GM21528 (cell line): ENCODE data around the gene BORA.
"Not testable (repeated sequence)": the region's sequence is repeated elsewhere in the genome, so short reads cannot be mapped to it uniquely, and the experiment has no call there.

ENCODE experiments used
- ATAC-seq: cut with Tn5 transposase; IDR thresholded peaks from one replicate; pipeline ENCODE4 v1.9.1; 2021; ENCODE audit warnings: mild to moderate bottlenecking, moderate library complexity; ENCODE audit not compliant: unreplicated experiment, low FRiP score

BORA gene

DNA sequence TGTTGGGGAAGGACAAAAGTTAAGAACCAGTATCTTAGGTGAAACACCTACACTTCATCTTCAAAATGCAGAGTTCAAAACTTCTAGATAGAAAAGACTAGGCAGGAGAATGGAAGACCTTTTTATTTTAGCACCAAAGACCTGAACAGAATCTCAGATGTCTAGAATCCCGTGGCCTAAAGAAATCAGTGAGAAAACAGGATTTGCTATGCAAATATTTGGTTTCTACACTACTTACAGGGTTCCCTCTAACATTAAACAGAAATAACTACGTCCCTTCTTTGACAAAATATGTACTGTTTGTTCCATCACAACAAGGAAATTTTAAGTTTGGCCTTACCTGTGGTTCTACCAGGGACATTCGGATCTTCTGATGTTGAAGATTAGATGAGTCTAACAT is 32.5 kb downstream of the BORA start:
- ATAC-seq = no peak

- ATAC-seq = no peak
These were observed 35.7 kb downstream of the BORA start for GRCh38 chr13:72763411-72763810.

DNA sequence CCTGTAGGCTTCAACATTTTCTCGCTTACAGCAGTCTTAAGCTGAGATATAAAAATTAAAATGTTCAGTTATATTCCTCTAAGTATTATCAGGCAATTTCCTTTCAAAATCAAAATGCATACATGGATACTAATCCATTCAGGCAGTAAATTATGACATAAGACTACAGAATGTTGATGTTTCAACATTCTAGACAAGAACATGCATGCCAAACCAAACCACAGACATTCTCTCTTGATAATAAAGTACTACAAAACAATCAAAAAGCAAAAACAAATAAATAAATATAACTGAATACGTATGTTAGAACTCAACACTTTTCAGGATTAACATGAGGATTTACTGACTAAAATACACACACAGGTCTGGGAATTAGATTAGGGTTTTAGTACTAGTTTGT is 46.3 kb downstream of the BORA start:
- no peak for ATAC-seq

DNA sequence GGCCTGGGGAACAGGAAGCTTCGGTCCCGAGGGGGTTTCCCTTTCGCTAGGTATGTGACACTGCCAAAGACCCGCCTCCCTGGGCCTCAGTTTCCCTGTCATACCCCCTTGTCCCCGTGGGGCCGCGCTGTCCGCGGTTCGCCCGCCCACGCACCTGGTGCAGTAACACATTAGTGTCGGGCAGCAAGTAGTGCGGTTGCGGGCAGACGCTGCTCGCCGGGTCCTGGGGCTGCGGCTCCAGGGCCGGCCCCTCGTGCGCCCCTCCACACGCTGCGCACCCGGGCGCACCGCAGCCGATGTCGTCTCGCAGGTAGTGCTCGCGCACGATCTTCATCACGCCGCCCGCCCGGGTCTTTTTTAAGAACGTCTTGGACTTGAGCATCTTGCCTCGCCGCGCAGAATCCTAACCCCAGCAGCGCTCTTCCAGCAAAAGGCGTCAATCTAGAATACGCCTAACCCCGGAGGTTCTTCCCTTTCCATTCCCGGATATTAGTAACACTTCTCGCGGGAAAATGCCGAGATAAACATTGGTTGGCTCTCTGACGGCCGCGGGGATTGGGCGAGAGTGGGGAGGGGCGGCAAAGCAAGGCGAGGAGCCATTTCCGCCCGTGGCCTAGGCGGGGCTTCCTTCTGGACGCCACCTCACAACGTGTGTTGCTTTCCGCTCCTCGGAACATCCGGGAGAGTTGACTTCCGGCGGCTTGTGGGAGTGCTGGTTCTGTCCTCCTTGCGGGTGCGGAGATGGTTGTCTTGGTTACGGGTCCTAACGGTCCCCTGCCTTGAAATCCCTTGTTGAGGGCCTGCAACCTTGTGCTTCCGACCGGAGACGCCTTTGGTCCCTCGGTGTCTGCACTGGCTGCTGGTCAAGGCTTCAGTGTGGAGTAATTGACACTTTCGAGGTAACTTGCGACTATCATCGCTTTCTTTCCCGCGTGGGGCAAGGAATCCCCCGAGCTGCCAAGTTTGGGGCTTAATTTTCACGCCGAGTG is 54.0 kb downstream of the BORA start, which contains the start of the genes DIS3 and PIBF1:
TSS of gene DIS3 (minus strand) at position 450 of the 989 bp plus-strand sequence. CDS start at position 382, 68 bp downstream.
TSS of gene PIBF1 (plus strand) at position 683 of the 989 bp plus-strand sequence. CDS start 1,337 bp downstream, outside the sequence.
- ATAC-seq = peak; percentile 99

GRCh38 chr13:72782717-72783116 is 55.0 kb downstream of the BORA start:
- ATAC-seq = no peak

DNA sequence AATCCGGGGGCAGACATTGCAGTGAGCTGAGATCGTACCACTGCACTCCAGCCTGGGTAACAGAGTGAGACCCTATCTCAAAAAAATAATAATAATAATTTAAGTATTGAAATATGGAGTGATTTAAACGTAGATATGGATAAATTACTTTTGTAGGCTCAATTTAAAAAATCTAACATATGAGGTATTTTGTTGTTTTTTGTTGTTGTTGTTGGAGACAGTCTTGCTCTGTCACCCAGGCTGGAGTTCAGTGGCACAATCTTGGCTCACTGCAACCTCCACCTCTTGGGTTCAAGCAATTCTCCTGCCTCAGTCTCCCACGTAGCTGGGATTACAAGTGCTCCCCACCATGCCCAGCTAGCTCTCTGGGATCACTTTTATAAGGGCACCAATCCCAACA is 57.0 kb downstream of the BORA start:
- not testable (repeated sequence) for ATAC-seq

GRCh38 chr13:72788831-72789230 is 61.1 kb downstream of the BORA start:
- ATAC-seq = no peak

GRCh38 chr13:72792640-72793039 is 64.9 kb downstream of the BORA start:
- no peak for ATAC-seq

- ATAC-seq = no peak
These were observed 71.1 kb downstream of the BORA start for GRCh38 chr13:72798817-72799216.

DNA sequence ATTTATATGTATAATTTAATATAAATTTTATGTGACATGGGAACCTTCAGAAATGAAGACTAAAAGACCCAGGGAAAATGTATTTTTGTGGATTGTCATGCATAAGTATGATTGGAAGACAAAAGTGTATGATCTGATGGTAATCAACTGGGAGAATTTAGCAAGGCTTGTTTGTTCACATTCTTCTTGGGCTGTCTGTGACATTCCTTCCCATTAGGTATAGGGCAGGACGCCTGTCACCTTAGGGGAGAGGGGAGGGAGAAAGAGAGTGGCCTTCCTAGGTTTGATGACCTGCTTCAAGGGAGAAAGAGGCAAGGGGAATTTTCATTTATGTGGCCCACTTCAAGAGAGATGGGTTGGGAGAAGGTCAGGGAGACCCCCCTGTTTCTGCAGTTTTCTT is 76.6 kb downstream of the BORA start:
- ATAC-seq = no peak
